ENCODE data around the gene KCNMA1.
"Not testable (repeated sequence)": the region's sequence is repeated elsewhere in the genome, so short reads cannot be mapped to it uniquely, and the experiment has no call there.

KCNMA1 gene

GRCh38 chr10:77531441-77532001, 106.1 kb downstream of the KCNMA1 start:
- Histone ChIP-seq H3K4me1 (ENCODE audit: insufficient read depth, low read length) (peaks cover 45% of the 10 kb centered on the region), H3K9ac (ENCODE audit: low read depth, low read length) (no peak overlapping the region), H3K36me3 (ENCODE audit: insufficient read depth, low read length) (no peaks in the 10 kb centered on the region), H3K9me3 (ENCODE audit: control insufficient read depth, insufficient read depth, low read length) (no peaks in the 10 kb centered on the region)

- Histone ChIP-seq H3K9me3 (ENCODE audit: control insufficient read depth, insufficient read depth, low read length) (no peaks in the 10 kb centered on the region), H3K4me1 (ENCODE audit: insufficient read depth, low read length) (peaks cover 46% of the 10 kb centered on the region), H3K36me3 (ENCODE audit: insufficient read depth, low read length) (no peaks in the 10 kb centered on the region), H3K9ac (ENCODE audit: low read depth, low read length) (no peak overlapping the region)
These were observed 107.6 kb downstream of the KCNMA1 start for GRCh38 chr10:77530011-77530410.

GRCh38 chr10:77529050-77529576, 108.5 kb downstream of the KCNMA1 start:
- no peaks in the 10 kb centered on the region for H3K9me3 ChIP-seq (ENCODE audit: control insufficient read depth, insufficient read depth, low read length)
- no peak overlapping the region for H3K9ac ChIP-seq (ENCODE audit: low read depth, low read length)
- H3K36me3 ChIP-seq (ENCODE audit: insufficient read depth, low read length): no peaks in the 10 kb centered on the region
- peaks cover 46% of the 10 kb centered on the region for H3K4me1 ChIP-seq (ENCODE audit: insufficient read depth, low read length)

- Histone ChIP-seq H3K9ac (ENCODE audit: low read depth, low read length) (no peak overlapping the region), H3K36me3 (ENCODE audit: insufficient read depth, low read length) (no peaks in the 10 kb centered on the region), H3K4me1 (ENCODE audit: insufficient read depth, low read length) (peaks cover 43% of the 10 kb centered on the region), H3K9me3 (ENCODE audit: control insufficient read depth, insufficient read depth, low read length) (no peaks in the 10 kb centered on the region)
These were observed 109.8 kb downstream of the KCNMA1 start for GRCh38 chr10:77527839-77528238.

GRCh38 chr10:77526868-77527617, 110.6 kb downstream of the KCNMA1 start:
- no peaks in the 10 kb centered on the region for H3K9me3 ChIP-seq (ENCODE audit: control insufficient read depth, insufficient read depth, low read length)
- peaks cover 46% of the 10 kb centered on the region for H3K4me1 ChIP-seq (ENCODE audit: insufficient read depth, low read length)
- H3K36me3 ChIP-seq (ENCODE audit: insufficient read depth, low read length): no peaks in the 10 kb centered on the region
- no peak overlapping the region for H3K9ac ChIP-seq (ENCODE audit: low read depth, low read length)

- Histone ChIP-seq H3K4me1 (ENCODE audit: insufficient read depth, low read length) (peaks cover 22% of the 10 kb centered on the region), H3K36me3 (ENCODE audit: insufficient read depth, low read length) (no peaks in the 10 kb centered on the region), H3K9me3 (ENCODE audit: control insufficient read depth, insufficient read depth, low read length) (no peaks in the 10 kb centered on the region), H3K9ac (ENCODE audit: low read depth, low read length) (no peak overlapping the region)
These were observed 113.3 kb downstream of the KCNMA1 start for GRCh38 chr10:77524281-77524711.

- H3K9me3 ChIP-seq (ENCODE audit: control insufficient read depth, insufficient read depth, low read length): no peaks in the 10 kb centered on the region
- no peak overlapping the region for H3K9ac ChIP-seq (ENCODE audit: low read depth, low read length)
- peaks cover 12% of the 10 kb centered on the region for H3K4me1 ChIP-seq (ENCODE audit: insufficient read depth, low read length)
- H3K36me3 ChIP-seq (ENCODE audit: insufficient read depth, low read length): no peaks in the 10 kb centered on the region
These were observed 115.3 kb downstream of the KCNMA1 start for GRCh38 chr10:77522268-77522809.

- H3K4me1 ChIP-seq (ENCODE audit: insufficient read depth, low read length): 0 out of 2 replicates have a peak, but pooled peaks cover 5% of the 10 kb centered on the region
These were observed 116.6 kb downstream of the KCNMA1 start for GRCh38 chr10:77520995-77521394.

GRCh38 chr10:77520290-77520689, 117.3 kb downstream of the KCNMA1 start:
- Histone ChIP-seq H3K36me3 (ENCODE audit: insufficient read depth, low read length) (no peaks in the 10 kb centered on the region), H3K4me1 (ENCODE audit: insufficient read depth, low read length) (0 out of 2 replicates have a peak, but pooled peaks cover 5% of the 10 kb centered on the region), H3K9me3 (ENCODE audit: control insufficient read depth, insufficient read depth, low read length) (no peaks in the 10 kb centered on the region)

More at GRCh38 chr10:77520995-77521394, 116.6 kb downstream of the KCNMA1 start:
- H3K36me3 ChIP-seq (ENCODE audit: insufficient read depth, low read length): no peaks in the 10 kb centered on the region
- H3K9me3 ChIP-seq (ENCODE audit: control insufficient read depth, insufficient read depth, low read length): no peaks in the 10 kb centered on the region
- no peak overlapping the region for H3K9ac ChIP-seq (ENCODE audit: low read depth, low read length)

GRCh38 chr10:77519791-77520190, 117.8 kb downstream of the KCNMA1 start:
- H3K36me3 ChIP-seq (ENCODE audit: insufficient read depth, low read length); H3K4me1 ChIP-seq (ENCODE audit: insufficient read depth, low read length); H3K9ac ChIP-seq (ENCODE audit: low read depth, low read length); H3K9me3 ChIP-seq (ENCODE audit: control insufficient read depth, insufficient read depth, low read length): not testable (repeated sequence)

More at GRCh38 chr10:77520290-77520689, 117.3 kb downstream of the KCNMA1 start:
- no peak overlapping the region for H3K9ac ChIP-seq (ENCODE audit: low read depth, low read length)

- Histone ChIP-seq H3K9ac (ENCODE audit: low read depth, low read length) (no peak overlapping the region), H3K36me3 (ENCODE audit: insufficient read depth, low read length) (no peaks in the 10 kb centered on the region), H3K4me1 (ENCODE audit: insufficient read depth, low read length) (peaks cover 10% of the 10 kb centered on the region; the same call in 1 of the 2 replicates), H3K9me3 (ENCODE audit: control insufficient read depth, insufficient read depth, low read length) (no peaks in the 10 kb centered on the region)
These were observed 118.7 kb downstream of the KCNMA1 start for GRCh38 chr10:77518910-77519274.

GRCh38 chr10:77518241-77518909, 119.2 kb downstream of the KCNMA1 start:
- H3K4me1 ChIP-seq (ENCODE audit: insufficient read depth, low read length): peaks cover 14% of the 10 kb centered on the region; the same call in 1 of the 2 replicates
- no peaks in the 10 kb centered on the region for H3K9me3 ChIP-seq (ENCODE audit: control insufficient read depth, insufficient read depth, low read length)
- H3K36me3 ChIP-seq (ENCODE audit: insufficient read depth, low read length): no peaks in the 10 kb centered on the region
- no peak overlapping the region for H3K9ac ChIP-seq (ENCODE audit: low read depth, low read length)

GRCh38 chr10:77516575-77516974, 121.0 kb downstream of the KCNMA1 start:
- Histone ChIP-seq H3K9me3 (ENCODE audit: control insufficient read depth, insufficient read depth, low read length) (no peaks in the 10 kb centered on the region), H3K9ac (ENCODE audit: low read depth, low read length) (no peak overlapping the region), H3K36me3 (ENCODE audit: insufficient read depth, low read length) (no peaks in the 10 kb centered on the region), H3K4me1 (ENCODE audit: insufficient read depth, low read length) (peaks cover 16% of the 10 kb centered on the region; the same call in 1 of the 2 replicates)

GRCh38 chr10:77514870-77515269, 122.7 kb downstream of the KCNMA1 start:
- Histone ChIP-seq H3K4me1 (ENCODE audit: insufficient read depth, low read length) (peaks cover 22% of the 10 kb centered on the region; the same call in 1 of the 2 replicates), H3K9ac (ENCODE audit: low read depth, low read length) (no peak overlapping the region), H3K9me3 (ENCODE audit: control insufficient read depth, insufficient read depth, low read length) (no peaks in the 10 kb centered on the region), H3K36me3 (ENCODE audit: insufficient read depth, low read length) (no peaks in the 10 kb centered on the region)
